A549 treated with Hydrocortisone at 1 μM for 4 hours (cell line): ENCODE measurements around the gene BMP8A. TPM values are rescaled to one million over a fixed set of nuclear protein-coding genes. Genes with fewer than 3 reads are reported as not detected.

ENCODE experiments used
- total RNA-seq: library from RNA; stranded (reverse); fragments of 200-300 nt; extraction: Qiagen RNA extraction; gene quantifications from 5 replicates; pipeline ENCODE4 v1.2.3, GENCODE V29; 2022

BMP8A gene, protein sequence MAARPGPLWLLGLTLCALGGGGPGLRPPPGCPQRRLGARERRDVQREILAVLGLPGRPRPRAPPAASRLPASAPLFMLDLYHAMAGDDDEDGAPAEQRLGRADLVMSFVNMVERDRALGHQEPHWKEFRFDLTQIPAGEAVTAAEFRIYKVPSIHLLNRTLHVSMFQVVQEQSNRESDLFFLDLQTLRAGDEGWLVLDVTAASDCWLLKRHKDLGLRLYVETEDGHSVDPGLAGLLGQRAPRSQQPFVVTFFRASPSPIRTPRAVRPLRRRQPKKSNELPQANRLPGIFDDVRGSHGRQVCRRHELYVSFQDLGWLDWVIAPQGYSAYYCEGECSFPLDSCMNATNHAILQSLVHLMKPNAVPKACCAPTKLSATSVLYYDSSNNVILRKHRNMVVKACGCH
- total RNA-seq, result 0.15 to 0.25 TPM (median 0.18 TPM) in 4 of 5 replicates, not detected in the other

DNA sequence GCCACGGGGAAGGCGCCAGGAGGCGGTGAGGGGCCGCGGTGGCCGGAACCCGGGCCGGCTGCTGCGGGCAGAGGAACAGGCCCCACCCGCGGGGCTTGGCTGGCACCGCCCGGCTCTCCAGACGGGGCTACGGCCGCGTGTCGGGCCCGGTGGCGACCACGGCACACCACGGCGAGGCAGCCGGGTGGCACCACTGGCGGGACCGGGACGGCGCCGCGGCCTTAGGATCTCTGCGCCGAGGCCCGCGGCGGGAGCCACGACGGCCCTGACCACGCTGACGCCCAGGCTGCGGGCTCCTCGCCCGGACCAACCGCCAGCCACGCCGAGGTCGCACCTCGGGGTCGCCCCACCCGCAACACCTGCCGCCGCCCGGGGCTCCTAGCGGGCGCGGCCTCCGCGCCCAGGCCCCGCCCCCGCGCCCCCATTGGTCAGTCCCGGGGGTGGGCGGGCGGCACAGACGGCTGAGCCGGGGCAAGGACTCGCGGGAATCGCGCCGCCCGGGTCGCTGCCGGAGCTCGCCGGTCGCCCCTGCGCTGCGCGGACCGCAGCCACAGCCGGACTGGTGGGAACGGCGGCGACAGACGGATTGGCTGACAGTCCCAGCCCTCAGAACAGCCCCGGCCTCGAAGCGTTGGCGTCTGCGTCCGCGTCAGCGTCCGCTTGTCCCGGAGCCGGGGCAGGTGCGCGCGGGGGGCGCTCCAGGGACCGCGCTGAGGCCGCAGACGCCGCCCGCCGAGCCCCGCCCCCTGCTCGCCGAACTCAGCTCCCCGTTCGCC lies at the start of gene BMP8A:
Gene BMP8A, plus strand, starts transcription at position 491 of the 776 bp plus-strand sequence. CDS start 356 bp downstream, outside the sequence.

Other genes with a start within 250 kb of the BMP8A start
- gene PABPC4, start 85.2 kb downstream of the BMP8A start, total RNA-seq, result 120 to 160 TPM (median 124 TPM) in 5 replicates
- 2.9 to 3.6 TPM (median 3.4 TPM) in 5 replicates for gene HEYL, start 148.0 kb downstream of the BMP8A start, total RNA-seq
- not detected in 5 replicates for gene NT5C1A, start 180.5 kb downstream of the BMP8A start, total RNA-seq
- gene HPCAL4, start 199.8 kb downstream of the BMP8A start, total RNA-seq, result 0.14 to 0.39 TPM (median 0.22 TPM) in 5 replicates
- 38.2 to 43.5 TPM (median 39.8 TPM) in 5 replicates for gene PPIE, start 247.2 kb downstream of the BMP8A start, total RNA-seq